ENCODE data around the gene PINK1. TPM values are rescaled to one million over a fixed set of nuclear protein-coding genes. Genes with fewer than 3 reads are reported as not detected.

The PINK1 gene
- total RNA-seq, 1 experiment from 2014 or later = 17.0 TPM

GRCh38 chr1:20596106-20596505 is 37.2 kb upstream of the PINK1 start:
- Histone ChIP-seq H2BK5ac (ENCODE audit: insufficient read length, low read length) (no peak overlapping the region), H2BK12ac (ENCODE audit: insufficient read length, low read depth, low read length) (no peak overlapping the region), H3K9ac (ENCODE audit: extremely low read depth, insufficient read length, low read length) (no peak overlapping the region), H2BK15ac (ENCODE audit: low read depth, low read length) (no peak overlapping the region), H3K79me2 (ENCODE audit: insufficient read depth, low read length) (peaks cover 2% of the 10 kb centered on the region; the same call in 1 of the 2 replicates), H3K18ac (ENCODE audit: insufficient read length, low read depth, low read length) (no peak overlapping the region), H3K4me1 (ENCODE audit: insufficient read depth, low read length) (no peaks in the 10 kb centered on the region), H3K23me2 (ENCODE audit: insufficient read length, low read depth, low read length, poor library complexity, severe bottlenecking) (no peaks in the 10 kb centered on the region), H4K8ac (replicated peaks; ENCODE audit: insufficient read length, low read depth, low read length) (no peak overlapping the region), H3K4ac (ENCODE audit: low read depth, low read length) (no peak overlapping the region), H3K23ac (ENCODE audit: insufficient read length, low read depth, low read length) (no peak overlapping the region), H3K9me3 (ENCODE audit: control insufficient read depth, low read depth, low read length) (no peaks in the 10 kb centered on the region), H2BK120ac (ENCODE audit: low read depth, low read length, poor library complexity, severe bottlenecking) (no peak overlapping the region), H2BK20ac (ENCODE audit: low read depth, low read length, poor library complexity, severe bottlenecking) (no peak overlapping the region), H3K79me1 (ENCODE audit: insufficient read depth, low read depth, low read length, poor library complexity, severe bottlenecking) (no peaks in the 10 kb centered on the region), H4K5ac (ENCODE audit: insufficient read length, low read depth, low read length) (no peak overlapping the region), H2AK5ac (ENCODE audit: insufficient read length, low read length) (no peak overlapping the region), H3K27ac (ENCODE audit: insufficient read length, low read depth, low read length) (no peak overlapping the region), H4K20me1 (ENCODE audit: control insufficient read depth, insufficient read depth, insufficient read length) (no peaks in the 10 kb centered on the region), H3K14ac (ENCODE audit: insufficient read depth, low read length) (no peak overlapping the region), H2AFZ (ENCODE audit: low read length) (no peak overlapping the region), H4K91ac (ENCODE audit: insufficient read length, low read depth, low read length) (no peak overlapping the region), H3K4me2 (ENCODE audit: insufficient read depth, insufficient read length, low read length) (no peak overlapping the region), H3K56ac (ENCODE audit: insufficient read length, low read depth, low read length) (no peak overlapping the region), H3K27me3 (ENCODE audit: insufficient read depth, low read length) (no peaks in the 10 kb centered on the region), H3T11ph (ENCODE audit: low read length) (no peak overlapping the region)
- Mint-ChIP-seq H3K9me3 (no peaks in the 10 kb centered on the region; a peak in 2 of 5 replicates), H3K27ac (no peak overlapping the region; a peak in 1 of 7 replicates), H3K27me3 (ENCODE audit: low read depth) (no peaks in the 10 kb centered on the region; the same call in 1 of the 2 replicates), H3K4me3 (no peak overlapping the region), H3K36me3 (ENCODE audit: insufficient read depth in 1 of 3, low read depth in 3 of 3) (no peaks in the 10 kb centered on the region; a peak in 1 of 7 replicates), H3K4me1 (peaks cover 3 to 10% of the 10 kb centered on the region in 2 experiments; a peak in 3 of 4 replicates)
- WGBS (ENCODE audit: extremely low coverage, insufficient read length, low lambda C conversion rate) = no CpG with 5 or more reads among the region's 6 CpGs
- no peak for DNase-seq
- TF ChIP-seq CTCF (conservative IDR thresholded peaks at IDR 0.05) = no peak
